Omental fat pad (tissue), 4 donors: Measurements from ENCODE around the gene PITPNC1. TPM values are rescaled to one million over a fixed set of nuclear protein-coding genes. Genes with fewer than 3 reads are reported as not detected.

Experiments used
- ATAC-seq: fragments of 150-250 bp; one replicate; pipeline ENCODE4 v1.9.1; 2016; ENCODE audit warnings: mild to moderate bottlenecking, moderate library complexity; ENCODE audit not compliant: low FRiP score
- DNase-seq: peaks from one replicate; pipeline ENCODE4 v3.0.0-alpha.2; 2019; ENCODE audit warnings: low spot score
- CTCF ChIP-seq, 3 donors: fragments of 450-650 bp; IDR thresholded peaks; one replicate each; pipeline ENCODE4 v1.5.1; 2016 to 2017; ENCODE audit warnings: antibody characterized with exemption in 3 of 3, mild to moderate bottlenecking in 3 of 3, moderate library complexity in 2 of 3
- total RNA-seq, 4 donors: library from RNA; depleted of rRNA; stranded (reverse); fragments of >200 nt; gene quantifications; one replicate each; pipeline ENCODE4 v1.1.0, GENCODE V29; 2016

The PITPNC1 gene
- total RNA-seq, 4 donors from 2014 or later: 22.6 to 53.4 (median 35.0) TPM

- no peak for ATAC-seq
Measured at GRCh38 chr17:67449845-67450755, 73.0 kb downstream of the PITPNC1 start.

GRCh38 chr17:67452681-67453554 is 75.8 kb downstream of the PITPNC1 start:
- DNase-seq (no peak), ATAC-seq (no peak)
- TF ChIP-seq CTCF (IDR thresholded peaks at IDR 0.05): no peak

More at GRCh38 chr17:67449845-67450755, 73.0 kb downstream of the PITPNC1 start:
- no peak for TF ChIP-seq CTCF (IDR thresholded peaks at IDR 0.05)
- no peak for DNase-seq

GRCh38 chr17:67456103-67456502 is 79.0 kb downstream of the PITPNC1 start:
- DNase-seq (no peak), ATAC-seq (no peak)
- no peak for TF ChIP-seq CTCF (IDR thresholded peaks at IDR 0.05)

GRCh38 chr17:67456889-67457288 is 79.8 kb downstream of the PITPNC1 start:
- ATAC-seq (no peak), DNase-seq (no peak)
- no peak for TF ChIP-seq CTCF (IDR thresholded peaks at IDR 0.05)

- no peak for ATAC-seq
- DNase-seq: no peak
Measured at GRCh38 chr17:67458203-67458602, 81.1 kb downstream of the PITPNC1 start.

GRCh38 chr17:67459985-67460384 is 82.9 kb downstream of the PITPNC1 start:
- TF ChIP-seq CTCF (IDR thresholded peaks at IDR 0.05): no peak
- ATAC-seq (no peak), DNase-seq (no peak)

More at GRCh38 chr17:67458203-67458602, 81.1 kb downstream of the PITPNC1 start:
- TF ChIP-seq CTCF (IDR thresholded peaks at IDR 0.05): no peak
